22Rv1 (cell line): Measurements from ENCODE around the gene SLC1A3.

Source experiments
- H3K27ac ChIP-seq: fragments of 450-650 bp; 2 replicates; pipeline ENCODE4 v1.5.1; 2017
- CTCF ChIP-seq: fragments of 450-650 bp; IDR thresholded peaks from 2 replicates; pipeline ENCODE4 v1.5.1; 2017; ENCODE audit warnings: mild to moderate bottlenecking
- ZFX ChIP-seq: fragments of 450-650 bp; IDR thresholded peaks from 2 replicates; pipeline ENCODE4 v1.6.1; 2017; ENCODE audit warnings: antibody characterized with exemption, borderline replicate concordance

Gene SLC1A3

GRCh38 chr5:36688722-36689121, 82.3 kb downstream of the SLC1A3 start:
- no peak for TF ChIP-seq ZFX
- peak; percentile 77 for TF ChIP-seq CTCF
- H3K27ac ChIP-seq = no peak overlapping the region

- TF ChIP-seq ZFX (no peak), CTCF (no peak)
- H3K27ac ChIP-seq = no peak overlapping the region
These were observed 82.8 kb downstream of the SLC1A3 start for GRCh38 chr5:36689225-36689624.

- no peak overlapping the region for H3K27ac ChIP-seq
- TF ChIP-seq ZFX (no peak), CTCF (peak; percentile 90)
These were observed 83.9 kb downstream of the SLC1A3 start for GRCh38 chr5:36690041-36690961.

GRCh38 chr5:36691226-36691625, 84.8 kb downstream of the SLC1A3 start:
- H3K27ac ChIP-seq = no peak overlapping the region
- no peak for TF ChIP-seq ZFX
- TF ChIP-seq CTCF = no peak

- TF ChIP-seq CTCF = no peak
- no peak for TF ChIP-seq ZFX
- H3K27ac ChIP-seq = no peak overlapping the region
These were observed 85.4 kb downstream of the SLC1A3 start for GRCh38 chr5:36691696-36692371.

GRCh38 chr5:36692791-36693763, 86.7 kb downstream of the SLC1A3 start:
- TF ChIP-seq ZFX = no peak
- peak; percentile 87 for TF ChIP-seq CTCF
- no peak overlapping the region for H3K27ac ChIP-seq
